Measurements from ENCODE around the gene GABRD. TPM values are rescaled to one million over a fixed set of nuclear protein-coding genes. Genes with fewer than 3 reads are reported as not detected.
"Not testable (repeated sequence)": the region's sequence is repeated elsewhere in the genome, so short reads cannot be mapped to it uniquely, and the experiment has no call there.

GABRD gene
- total and polyA plus RNA-seq, 4 donors, result 0.41 to 6.8 (median 1.8) TPM

GRCh38 chr1:1980467-1981141, 38.5 kb upstream of the GABRD start:
- Histone ChIP-seq H3K9ac (ENCODE audit: insufficient read depth in 1 of 2, low read length in 2 of 2) (no peak overlapping the region), H3K27me3 (ENCODE audit: control insufficient read depth in 3 of 3, insufficient read depth in 3 of 3, low read length in 2 of 3) (peaks cover 0 to 4% (median 0%) of the 10 kb centered on the region in 3 donors), H3K27ac (ENCODE audit: low read depth in 1 of 2, low read length in 1 of 2) (no peak overlapping the region), H3K9me3 (ENCODE audit: control insufficient read depth in 4 of 4, insufficient read depth in 3 of 4, low read length in 3 of 4) (peaks cover 0 to 2% (median 0%) of the 10 kb centered on the region in 4 donors), H3K4me3 (no peak overlapping the region), H3K4me1 (ENCODE audit: control insufficient read depth in 5 of 5, insufficient read depth in 5 of 5, low read length in 5 of 5) (no peaks in the 10 kb centered on the region), H3K36me3 (ENCODE audit: control insufficient read depth in 4 of 4, insufficient read depth in 4 of 4, low read length in 4 of 4) (no peaks in the 10 kb centered on the region)
- ATAC-seq (ENCODE audit: insufficient read depth, low FRiP score), result no peak
- no peak for TF ChIP-seq CTCF (IDR thresholded peaks at IDR 0.05; ENCODE audit: control extremely low read depth, extremely low read depth)
- WGBS, 2 donors, result 94 to 95% methylated on average over 42 of the region's 42 CpGs
- DNase-seq, result no peak

DNA sequence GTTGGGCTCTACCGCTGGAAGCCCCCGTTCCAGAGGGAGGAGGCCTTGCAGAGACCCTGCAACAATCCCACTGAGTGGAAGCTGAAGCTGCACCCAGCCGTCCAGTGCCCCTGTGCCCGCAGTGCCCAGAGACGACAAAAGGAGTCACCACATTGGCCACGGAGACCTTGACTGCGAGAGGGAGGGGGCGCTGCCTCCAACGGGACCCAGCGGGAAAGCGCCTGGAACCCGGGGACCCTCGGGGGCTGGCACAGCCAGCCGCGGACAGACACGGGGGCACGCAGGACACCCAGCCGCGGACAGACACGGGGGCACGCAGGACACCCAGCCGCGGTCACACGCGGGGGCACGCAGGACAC, 38.0 kb upstream of the GABRD start:
- Histone ChIP-seq H3K9me3 (ENCODE audit: control insufficient read depth in 4 of 4, insufficient read depth in 3 of 4, low read length in 3 of 4) (no peaks in the 10 kb centered on the region), H3K9ac (ENCODE audit: insufficient read depth in 1 of 2, low read length in 2 of 2) (no peak overlapping the region), H3K4me3 (no peak overlapping the region), H3K36me3 (ENCODE audit: control insufficient read depth in 4 of 4, insufficient read depth in 4 of 4, low read length in 4 of 4) (no peaks in the 10 kb centered on the region), H3K27ac (ENCODE audit: low read depth in 1 of 2, low read length in 1 of 2) (no peak overlapping the region), H3K4me1 (ENCODE audit: control insufficient read depth in 5 of 5, insufficient read depth in 5 of 5, low read length in 5 of 5) (no peaks in the 10 kb centered on the region), H3K27me3 (ENCODE audit: control insufficient read depth in 3 of 3, insufficient read depth in 3 of 3, low read length in 2 of 3) (peaks cover 0 to 4% (median 0%) of the 10 kb centered on the region in 3 donors)
- WGBS, 2 donors, result 95% methylated on average over 26 of the region's 26 CpGs
- ATAC-seq (ENCODE audit: insufficient read depth, low FRiP score), result no peak
- TF ChIP-seq CTCF (IDR thresholded peaks at IDR 0.05; ENCODE audit: control extremely low read depth, extremely low read depth), result no peak
- DNase-seq, result no peak

DNA sequence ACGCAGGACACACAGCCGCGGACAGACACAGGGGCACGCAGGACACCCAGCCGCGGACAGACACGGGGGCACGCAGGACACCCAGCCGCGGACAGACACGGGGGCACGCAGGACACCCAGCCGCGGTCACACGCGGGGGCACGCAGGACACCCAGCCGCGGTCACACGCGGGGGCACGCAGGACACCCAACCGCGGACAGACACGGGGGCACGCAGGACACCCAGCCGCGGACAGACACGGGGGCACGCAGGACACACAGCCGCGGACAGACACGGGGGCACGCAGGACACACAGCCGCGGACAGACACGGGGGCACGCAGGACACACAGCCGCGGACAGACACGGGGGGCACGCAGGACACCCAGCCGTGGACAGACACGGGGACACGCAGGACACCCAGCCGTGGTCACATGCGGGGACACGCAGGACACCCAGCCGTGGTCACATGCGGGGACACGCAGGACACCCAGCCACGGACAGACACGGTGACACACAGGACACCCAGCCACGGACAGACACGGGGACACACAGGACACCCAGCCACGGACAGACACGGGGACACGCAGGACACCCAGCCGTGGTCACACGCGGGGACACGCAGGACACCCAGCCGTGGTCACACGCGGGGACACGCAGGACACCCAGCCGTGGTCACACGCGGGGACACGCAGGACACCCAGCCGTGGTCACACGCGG, 37.4 kb upstream of the GABRD start:
- H3K9ac ChIP-seq (ENCODE audit: insufficient read depth in 1 of 2, low read length in 2 of 2); H3K36me3 ChIP-seq (ENCODE audit: control insufficient read depth in 4 of 4, insufficient read depth in 4 of 4, low read length in 4 of 4); ATAC-seq (ENCODE audit: insufficient read depth, low FRiP score); H3K4me3 ChIP-seq; DNase-seq; H3K4me1 ChIP-seq (ENCODE audit: control insufficient read depth in 5 of 5, insufficient read depth in 5 of 5, low read length in 5 of 5); H3K9me3 ChIP-seq (ENCODE audit: control insufficient read depth in 4 of 4, insufficient read depth in 3 of 4, low read length in 3 of 4); H3K27ac ChIP-seq (ENCODE audit: low read depth in 1 of 2, low read length in 1 of 2); H3K27me3 ChIP-seq (ENCODE audit: control insufficient read depth in 3 of 3, insufficient read depth in 3 of 3, low read length in 2 of 3): not testable (repeated sequence)
- 89 to 98% methylated on average over 59 to 72 of the region's 73 CpGs for WGBS, 2 donors

DNA sequence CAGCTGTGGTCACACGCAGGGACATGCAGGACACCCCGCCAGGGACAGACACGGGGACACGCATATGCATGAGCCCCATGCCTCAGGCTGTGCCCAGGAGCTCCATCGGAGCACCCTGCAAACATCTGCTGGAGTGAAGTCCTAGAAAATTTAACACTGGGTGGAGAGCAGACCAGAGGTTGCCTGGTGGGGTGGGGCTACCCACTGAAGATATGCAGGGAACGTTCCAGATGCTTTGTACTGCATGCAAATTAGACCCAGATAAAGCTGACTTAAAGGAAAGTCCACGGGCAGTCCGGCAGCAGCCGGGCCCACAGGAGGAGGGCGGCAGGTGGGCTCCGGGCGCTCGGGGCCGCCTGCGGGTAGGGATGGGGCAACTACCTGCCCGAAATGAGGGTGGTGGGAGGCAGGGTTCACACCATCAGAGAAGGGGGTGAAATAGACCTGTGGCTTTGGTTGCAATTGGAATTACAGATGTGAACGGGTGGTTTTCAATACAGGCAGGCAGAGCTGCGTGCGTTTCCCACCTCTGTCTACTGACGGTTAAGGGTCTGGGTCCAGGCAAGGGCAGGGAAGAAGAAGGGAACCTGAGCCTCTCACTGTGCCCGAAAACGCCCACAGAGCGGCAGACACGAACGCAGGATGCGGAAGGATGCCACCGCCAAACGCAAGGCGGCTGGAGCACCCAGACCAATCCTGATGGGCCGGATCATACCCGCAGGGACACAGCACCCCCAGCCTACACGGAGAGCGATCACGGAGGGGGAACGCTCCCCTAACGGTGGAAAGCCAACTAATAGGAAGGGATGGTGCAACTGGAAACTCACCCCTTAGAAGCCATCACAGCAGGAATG, 36.5 kb upstream of the GABRD start:
- H3K27me3 ChIP-seq (ENCODE audit: control insufficient read depth in 3 of 3, insufficient read depth in 3 of 3, low read length in 2 of 3), result no peaks in the 10 kb centered on the region
- H3K27ac ChIP-seq (ENCODE audit: low read depth in 1 of 2, low read length in 1 of 2), result no peak overlapping the region
- no peaks in the 10 kb centered on the region for H3K36me3 ChIP-seq (ENCODE audit: control insufficient read depth in 4 of 4, insufficient read depth in 4 of 4, low read length in 4 of 4)
- H3K9ac ChIP-seq (ENCODE audit: insufficient read depth in 1 of 2, low read length in 2 of 2), result no peak overlapping the region
- H3K4me1 ChIP-seq (ENCODE audit: control insufficient read depth in 5 of 5, insufficient read depth in 5 of 5, low read length in 5 of 5), result no peaks in the 10 kb centered on the region
- no peak for DNase-seq
- no peaks in the 10 kb centered on the region for H3K9me3 ChIP-seq (ENCODE audit: control insufficient read depth in 4 of 4, insufficient read depth in 3 of 4, low read length in 3 of 4)
- TF ChIP-seq CTCF (IDR thresholded peaks at IDR 0.05; ENCODE audit: control extremely low read depth, extremely low read depth), result no peak
- ATAC-seq (ENCODE audit: insufficient read depth, low FRiP score), result no peak
- 88 to 92% methylated on average over 36 of the region's 36 CpGs for WGBS, 2 donors
- no peak overlapping the region for H3K4me3 ChIP-seq

Data from lung (tissue), 12 donors.